Activated naive CD4-positive, alpha-beta T cell treated with Interleukin-2 at 50 U/mL for 16 hours (primary cell): ENCODE measurements around the gene MAPKAPK3.
A peak's percentile ranks its signal among the peaks of the same experiment; 100 is the strongest.

ENCODE experiments used
- DNase-seq: peaks from one replicate; pipeline ENCODE4 v3.0.0-alpha.2; 2020

Gene MAPKAPK3

GRCh38 chr3:50617096-50617791, at the start of gene MAPKAPK3:
Gene MAPKAPK3, plus strand, starts transcription at chr3:50617151. Its CDS starts 415 bp downstream, at chr3:50617566.
- peak; percentile 49 for DNase-seq

GRCh38 chr3:50567386-50568167, 49.4 kb upstream of the MAPKAPK3 start, which contains the start of gene C3orf18:
Gene C3orf18, minus strand, starts transcription at chr3:50567747. Its CDS starts 2,048 bp downstream, at chr3:50565699.
- peak; percentile 97 for DNase-seq

- peak; percentile 94 for DNase-seq
Observed at GRCh38 chr3:50568947-50569749, 47.8 kb upstream of the MAPKAPK3 start, which contains the start of gene HEMK1. Gene HEMK1, plus strand, starts transcription at chr3:50569522. Its CDS starts 1,583 bp downstream, at chr3:50571105.

- DNase-seq = no peak
Observed at GRCh38 chr3:50570508-50571279, 46.3 kb upstream of the MAPKAPK3 start.

GRCh38 chr3:50571486-50571885, 45.5 kb upstream of the MAPKAPK3 start:
- no peak for DNase-seq

- peak; percentile 86 for DNase-seq
Observed at GRCh38 chr3:50572158-50572557, 44.8 kb upstream of the MAPKAPK3 start.

GRCh38 chr3:50572801-50573371, 44.1 kb upstream of the MAPKAPK3 start:
- peak; percentile 63 for DNase-seq

- DNase-seq = peak; percentile 80
Observed at GRCh38 chr3:50573566-50574443, 43.1 kb upstream of the MAPKAPK3 start.

GRCh38 chr3:50574444-50574831, 42.5 kb upstream of the MAPKAPK3 start:
- DNase-seq = no peak

- DNase-seq = no peak
Observed at GRCh38 chr3:50575372-50575771, 41.6 kb upstream of the MAPKAPK3 start.

- DNase-seq = no peak
Observed at GRCh38 chr3:50577348-50577747, 39.6 kb upstream of the MAPKAPK3 start.

GRCh38 chr3:50580683-50581458, 36.1 kb upstream of the MAPKAPK3 start:
- no peak for DNase-seq

GRCh38 chr3:50581459-50581842, 35.5 kb upstream of the MAPKAPK3 start:
- DNase-seq = no peak

GRCh38 chr3:50582083-50582482, 34.9 kb upstream of the MAPKAPK3 start:
- DNase-seq = no peak

GRCh38 chr3:50583897-50584296, 33.1 kb upstream of the MAPKAPK3 start:
- DNase-seq = no peak

GRCh38 chr3:50584391-50584790, 32.6 kb upstream of the MAPKAPK3 start:
- DNase-seq = no peak

GRCh38 chr3:50585919-50586762, 30.8 kb upstream of the MAPKAPK3 start:
- no peak for DNase-seq

- no peak for DNase-seq
Observed at GRCh38 chr3:50586763-50587070, 30.2 kb upstream of the MAPKAPK3 start.

GRCh38 chr3:50587373-50587772, 29.6 kb upstream of the MAPKAPK3 start:
- no peak for DNase-seq
